H1 (cell line): ENCODE results near the gene MEGF11. TPM values are rescaled to one million over a fixed set of nuclear protein-coding genes. Genes with fewer than 3 reads are reported as not detected.

Source experiments
- CTCF ChIA-PET: fragments of 300-600 bp; sonication (Branson Sonifier 250); formaldehyde crosslinking; loops from one replicate; lab custom pipeline; 2021; ENCODE audit not compliant: partially characterized antibody; lab: Charles Lee
- POLR2A ChIA-PET: fragments of 300-600 bp; sonication (Branson Sonifier 250); formaldehyde crosslinking; loops from one replicate; lab custom pipeline; 2021; ENCODE audit warnings: inconsistent platforms; ENCODE audit not compliant: partially characterized antibody; lab: Charles Lee
- DNase-seq, 2 experiments: peaks; one replicate each; pipeline versions ENCODE4 v3.0.0 to v3.0.0-alpha.2; 2010 to 2022; ENCODE audit warnings: low spot score in 2 of 2, low read depth in 1 of 2, mixed read lengths in 1 of 2
- FAIRE-seq: peaks from 2 replicates; lab custom pipeline; 2011; peaks lifted over from hg19 to GRCh38; lab: Jason Lieb, UNC
- H2AFZ ChIP-seq: 2 replicates; pipeline ENCODE4 v1.8.1; 2012; ENCODE audit warnings: low read length, inconsistent platforms
- H2AK5ac ChIP-seq: 2 replicates; pipeline ENCODE4 v1.6.1; 2013; ENCODE audit warnings: low read depth, low read length
- H2BK120ac ChIP-seq: replicated peaks from 2 replicates; pipeline ENCODE3; 2013; ENCODE audit warnings: low read depth, low read length, inconsistent platforms
- H2BK12ac ChIP-seq: 2 replicates; pipeline ENCODE4 v1.6.1; 2013; ENCODE audit warnings: low read depth, low read length
- H2BK15ac ChIP-seq: 2 replicates; pipeline ENCODE4 v1.6.1; 2013; ENCODE audit warnings: low read length
- H2BK20ac ChIP-seq: 2 replicates; pipeline ENCODE4 v1.6.1; 2013; ENCODE audit warnings: low read length
- H2BK5ac ChIP-seq: 2 replicates; pipeline ENCODE4 v1.6.1; 2013; ENCODE audit warnings: low read depth, low read length
- H3K14ac ChIP-seq: 2 replicates; pipeline ENCODE4 v1.6.1; 2013; ENCODE audit warnings: inconsistent platforms; ENCODE audit not compliant: insufficient read length
- H3K18ac ChIP-seq: 2 replicates; pipeline ENCODE4 v1.6.1; 2013; ENCODE audit warnings: low read length; ENCODE audit errors: extremely low read depth
- H3K23ac ChIP-seq: 2 replicates; pipeline ENCODE4 v1.6.1; 2013; ENCODE audit warnings: inconsistent platforms; ENCODE audit not compliant: insufficient read length
- H3K23me2 ChIP-seq: 2 replicates; pipeline ENCODE4 v1.6.1; 2013; ENCODE audit warnings: low read depth, low read length
- H3K27ac ChIP-seq: 2 replicates; pipeline ENCODE4 v1.6.1; 2011; ENCODE audit warnings: low read depth, low read length, inconsistent platforms
- H3K27me3 ChIP-seq, 4 experiments: replicated peaks in 1 of 4; 1 replicate in 1 of 4; 2 replicates in 3 of 4; pipeline versions ENCODE4 v1.6.1 to v1.8.1; 2011 to 2013; ENCODE audit warnings: low read length in 3 of 4, mild to moderate bottlenecking in 3 of 4, inconsistent platforms in 2 of 4, mixed read lengths in 2 of 4, moderate library complexity in 1 of 4; ENCODE audit not compliant: control insufficient read depth in 3 of 4, insufficient read depth in 3 of 4; ENCODE audit errors: extremely low read depth in 1 of 4
- H3K36me3 ChIP-seq, 4 experiments: 2 replicates each; pipeline versions ENCODE4 v1.6.1 to v1.8.1; 2011 to 2013; ENCODE audit warnings: mild to moderate bottlenecking in 4 of 4, low read length in 3 of 4, moderate library complexity in 2 of 4, control low read depth in 1 of 4, inconsistent platforms in 1 of 4; ENCODE audit not compliant: insufficient read depth in 4 of 4, control insufficient read depth in 2 of 4
- H3K4ac ChIP-seq: replicated peaks from 2 replicates; pipeline ENCODE3; 2013; ENCODE audit warnings: low read length, low read depth, mixed read lengths, inconsistent platforms; ENCODE audit not compliant: insufficient read length
- H3K4me1 ChIP-seq, 4 experiments: replicated peaks in 1 of 4; 1 replicate in 1 of 4; 2 replicates in 3 of 4; pipeline versions ENCODE4 v1.6.1 to v1.8.1; 2011 to 2013; ENCODE audit warnings: low read length in 3 of 4, inconsistent platforms in 2 of 4, mixed read lengths in 1 of 4; ENCODE audit not compliant: insufficient read depth in 4 of 4, control insufficient read depth in 3 of 4
- H3K4me2 ChIP-seq, 2 experiments: 2 replicates each; pipeline versions ENCODE4 v1.6.1 to v1.8.1; 2011 to 2013; ENCODE audit warnings: low read depth in 2 of 2, low read length in 2 of 2, control low read depth in 1 of 2, inconsistent platforms in 1 of 2, mild to moderate bottlenecking in 1 of 2; ENCODE audit not compliant: insufficient read depth in 1 of 2
- H3K4me3 ChIP-seq, 4 experiments: fragments of 200-600, 300-600 bp in 1 of 4; sonication (generic), shearing (Covaris generic), sonication (Bioruptor Twin) in 1 of 4; 2 replicates each; pipeline versions ENCODE4 v1.5.1 to v1.8.1; 2011 to 2016; ENCODE audit warnings: low read length in 4 of 4, low read depth in 3 of 4, control low read depth in 2 of 4, inconsistent platforms in 2 of 4, mild to moderate bottlenecking in 2 of 4, mixed read lengths in 1 of 4, moderate library complexity in 1 of 4; ENCODE audit not compliant: insufficient read depth in 2 of 4; ENCODE audit errors: extremely low read depth in 1 of 4
- H3K56ac ChIP-seq: replicated peaks from 2 replicates; pipeline ENCODE3; 2013; ENCODE audit warnings: low read depth, mild to moderate bottlenecking, mixed read lengths, low read length, inconsistent platforms; ENCODE audit not compliant: insufficient read length
- H3K79me1 ChIP-seq: 2 replicates; pipeline ENCODE4 v1.6.1; 2013; ENCODE audit warnings: low read depth, low read length, control low read depth
- H3K79me2 ChIP-seq, 2 experiments: 2 replicates each; pipeline versions ENCODE4 v1.6.1 to v1.8.1; 2012 to 2013; ENCODE audit warnings: low read length in 2 of 2, mild to moderate bottlenecking in 2 of 2, inconsistent platforms in 1 of 2; ENCODE audit not compliant: insufficient read depth in 2 of 2, control insufficient read depth in 1 of 2
- H3K9ac ChIP-seq, 4 experiments: replicated peaks in 1 of 4; 1 replicate in 1 of 4; 2 replicates in 3 of 4; pipeline versions ENCODE4 v1.6.1 to v1.8.1; 2011 to 2013; ENCODE audit warnings: low read depth in 3 of 4, low read length in 3 of 4, control low read depth in 2 of 4, mild to moderate bottlenecking in 2 of 4, moderate library complexity in 2 of 4, inconsistent platforms in 1 of 4; ENCODE audit errors: extremely low read depth in 1 of 4
- H3K9me3 ChIP-seq, 2 experiments: 2 replicates each; pipeline versions ENCODE4 v1.6.1 to v1.8.1; 2012 to 2013; ENCODE audit warnings: mild to moderate bottlenecking in 2 of 2, moderate library complexity in 2 of 2, control low read depth in 1 of 2, inconsistent platforms in 1 of 2, low read depth in 1 of 2, low read length in 1 of 2, mixed read lengths in 1 of 2; ENCODE audit not compliant: insufficient read depth in 2 of 2
- H4K20me1 ChIP-seq, 2 experiments: replicated peaks in 1 of 2; 2 replicates each; pipeline versions ENCODE3 to v1.8.1; 2011 to 2013; ENCODE audit warnings: inconsistent platforms in 2 of 2, low read length in 2 of 2, mild to moderate bottlenecking in 1 of 2; ENCODE audit not compliant: insufficient read depth in 2 of 2, control insufficient read depth in 1 of 2
- H4K5ac ChIP-seq: 2 replicates; pipeline ENCODE4 v1.6.1; 2013; ENCODE audit warnings: low read length, low read depth, mixed read lengths, inconsistent platforms; ENCODE audit not compliant: insufficient read length
- H4K8ac ChIP-seq: 2 replicates; pipeline ENCODE4 v1.8.0; 2013; ENCODE audit warnings: mild to moderate bottlenecking, moderate library complexity, low read length, inconsistent platforms; ENCODE audit not compliant: insufficient read depth; ENCODE audit errors: extremely low read depth
- H4K91ac ChIP-seq: replicated peaks from 2 replicates; pipeline ENCODE3; 2013; ENCODE audit warnings: low read length, mixed read lengths, inconsistent platforms; ENCODE audit not compliant: insufficient read length
- ATF2 ChIP-seq: IDR thresholded peaks from 2 replicates; pipeline ENCODE4 v1.6.1; 2012; ENCODE audit warnings: low read length, inconsistent platforms
- CEBPB ChIP-seq: IDR thresholded peaks from 2 replicates; pipeline ENCODE4 v1.6.1; 2012; ENCODE audit warnings: low read depth, low read length
- SUZ12 ChIP-seq: fragments of 200-600 bp; sonication (generic); IDR thresholded peaks from 2 replicates; pipeline ENCODE4 v1.6.1; 2012; ENCODE audit warnings: mild to moderate bottlenecking, inconsistent platforms, low read length, moderate library complexity, mixed read lengths
- WGBS, 2 experiments: shearing (Covaris generic) in 1 of 2; methylation state at CpG; one replicate each; pipeline versions ENCODE4 v1.1.6 to v1.1.7; 2013 to 2015; ENCODE audit warnings: low lambda C conversion rate in 2 of 2, mixed read lengths in 2 of 2, inconsistent platforms in 1 of 2, low coverage in 1 of 2, missing lambda C conversion rate in 1 of 2; ENCODE audit not compliant: insufficient replicate concordance in 2 of 2, insufficient coverage in 1 of 2, insufficient read length in 1 of 2; ENCODE audit errors: extremely low coverage in 1 of 2, missing lambda C conversion rate in 1 of 2; 5-methylcytosine and 5-hydroxymethylcytosine counted together
- polyA plus RNA-seq, 7 experiments: library from polyadenylated mRNA; depleted of rRNA in 3 of 7; stranded (reverse) in 5 of 7; unstranded in 2 of 7; fragments of >200 nt in 5 of 7; fragments of 200-250 nt in 2 of 7; gene quantifications; 1 replicate in 5 of 7; 2 replicates in 1 of 7; 4 replicates in 1 of 7; pipeline versions ENCODE4 v1.2.1 to v1.2.3, GENCODE V29; 2011 to 2013; ENCODE audit warnings: missing spikeins in 2 of 7, mixed read lengths in 2 of 7
- total RNA-seq: library from RNA; stranded (reverse); fragmentation: NEBNext Ultra II Directional; extraction: Animal tissue kit (Norgen Biotek cat#: 25700); gene quantifications from 2 replicates; pipeline ENCODE4 v1.2.1, GENCODE V29; 2021

Gene MEGF11
- total and polyA plus RNA-seq, 2 of the 8 experiments (the other 6 are each of a cell fraction or from before 2014, with no cell fraction given): 4.4 to 4.8 TPM

DNA sequence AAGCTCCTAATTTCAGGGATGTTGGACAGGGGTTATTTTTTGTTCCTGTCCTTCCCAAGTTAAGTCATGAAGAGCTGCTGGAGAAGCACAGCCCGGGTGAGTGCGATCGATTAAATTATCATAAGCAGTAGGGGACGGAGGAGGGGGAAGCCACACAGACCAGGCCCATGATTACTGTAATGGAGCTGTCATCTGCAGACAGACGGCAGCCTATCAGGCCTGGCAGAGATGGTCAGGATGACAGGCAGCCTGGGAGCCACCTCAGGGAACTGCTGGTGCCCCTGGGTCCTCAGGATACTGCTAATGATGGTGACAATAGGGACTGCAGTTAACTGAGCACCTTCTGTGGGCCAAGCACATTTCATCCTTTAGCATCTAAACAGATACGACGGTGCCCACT, 236.6 kb downstream of the MEGF11 start:
- no peak overlapping the region for H4K5ac ChIP-seq
- no peak overlapping the region for H3K23ac ChIP-seq
- H3K56ac ChIP-seq: no peak overlapping the region
- H3K14ac ChIP-seq: no peak overlapping the region
- POLR2A ChIA-PET: interaction anchor here (1.1 kb wide), 1 partner anchor 50 kb away, joined by 3 read pairs; no protein-coding TSS in a partner anchor
- no peak overlapping the region for H3K4me3 ChIP-seq
- no peaks in the 10 kb centered on the region for H3K36me3 ChIP-seq
- H3K9me3 ChIP-seq: no peaks in the 10 kb centered on the region
- 74% methylated on average over 7 of the region's 7 CpGs; no CpG with 5 or more reads in 1 of the 2 experiments for WGBS, 2 experiments
- no peaks in the 10 kb centered on the region for H4K20me1 ChIP-seq
- no peak overlapping the region for H3K4me2 ChIP-seq
- no peak overlapping the region for H2BK5ac ChIP-seq
- H2AK5ac ChIP-seq: no peak overlapping the region
- no peaks in the 10 kb centered on the region for H3K79me2 ChIP-seq
- no peak overlapping the region for H2AFZ ChIP-seq
- H2BK15ac ChIP-seq: no peak overlapping the region
- no peak overlapping the region for H2BK20ac ChIP-seq
- no peak overlapping the region for H4K8ac ChIP-seq
- no peaks in the 10 kb centered on the region for H3K23me2 ChIP-seq
- H3K4me1 ChIP-seq: peaks cover 0 to 6% (median 3%) of the 10 kb centered on the region in 4 experiments; a peak in 4 of 7 replicates
- DNase-seq (no peak), FAIRE-seq (no peak)
- no peak overlapping the region for H3K9ac ChIP-seq
- H4K91ac ChIP-seq: no peak overlapping the region
- H3K18ac ChIP-seq: no peak overlapping the region
- no peak overlapping the region for H2BK120ac ChIP-seq
- no peak overlapping the region for H3K4ac ChIP-seq
- CTCF ChIA-PET: interaction anchor here (0.7 to 1.4 kb wide), 9 partner anchors 9 to 282 kb away, joined by 3 to 8 read pairs (median 3); no protein-coding TSS in a partner anchor
- no peaks in the 10 kb centered on the region for H3K27me3 ChIP-seq
- peak overlapping the region; percentile 6; the same call in 1 of the 2 replicates for H2BK12ac ChIP-seq
- TF ChIP-seq SUZ12 (no peak), ATF2 (no peak), CEBPB (no peak)
- no peaks in the 10 kb centered on the region for H3K79me1 ChIP-seq
- H3K27ac ChIP-seq: no peak overlapping the region
